HG02973 (cell line): Measurements from ENCODE around the gene PDE1A.
"Not testable (repeated sequence)": the region's sequence is repeated elsewhere in the genome, so short reads cannot be mapped to it uniquely, and the experiment has no call there.

Experiments used
- ATAC-seq: cut with Tn5 transposase; IDR thresholded peaks from one replicate; pipeline ENCODE4 v1.9.1; 2021; ENCODE audit warnings: moderate library complexity; ENCODE audit not compliant: unreplicated experiment

The PDE1A gene

GRCh38 chr2:182281276-182281675 is 145.6 kb downstream of the PDE1A start:
- no peak for ATAC-seq

DNA sequence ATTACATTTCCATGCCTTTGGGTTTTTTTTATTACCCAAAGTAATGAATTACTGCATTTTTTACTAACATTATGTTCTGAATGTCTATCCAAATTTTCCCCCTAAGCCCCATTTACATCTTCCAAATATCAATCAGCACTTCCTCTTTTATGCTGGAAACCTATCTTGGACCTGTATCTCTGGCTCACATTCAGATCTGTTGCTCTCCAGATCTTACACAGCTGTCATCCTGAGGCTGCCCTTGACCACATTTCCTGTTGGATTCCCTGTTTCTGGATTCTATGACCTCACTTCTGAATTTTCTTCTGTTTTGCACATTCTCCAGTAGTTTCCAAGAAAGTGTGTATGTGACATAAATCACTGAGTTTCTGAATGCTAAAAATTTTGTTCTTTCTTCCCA is 146.7 kb downstream of the PDE1A start:
- ATAC-seq: no peak

- not testable (repeated sequence) for ATAC-seq
Measured at GRCh38 chr2:182276662-182277061, 150.2 kb downstream of the PDE1A start.

DNA sequence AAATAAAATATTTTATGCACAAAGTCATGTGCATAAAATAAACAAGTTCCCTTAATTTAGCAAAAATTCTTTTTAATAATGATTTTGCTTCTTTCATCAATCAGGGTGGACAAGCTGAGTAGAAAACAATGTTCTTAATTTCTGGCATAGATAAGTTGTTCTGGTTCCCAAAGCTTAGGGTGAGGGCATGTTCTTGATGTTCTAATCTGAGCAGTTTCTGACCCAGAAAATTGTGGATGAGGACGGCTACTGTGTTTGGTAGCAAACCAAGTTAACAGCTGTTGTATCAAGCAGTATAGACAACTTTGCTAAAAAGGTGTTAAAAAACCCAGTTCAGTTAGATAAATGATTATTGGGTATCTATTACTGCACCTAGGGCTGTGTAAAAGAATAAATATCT is 158.9 kb downstream of the PDE1A start:
- no peak for ATAC-seq

DNA sequence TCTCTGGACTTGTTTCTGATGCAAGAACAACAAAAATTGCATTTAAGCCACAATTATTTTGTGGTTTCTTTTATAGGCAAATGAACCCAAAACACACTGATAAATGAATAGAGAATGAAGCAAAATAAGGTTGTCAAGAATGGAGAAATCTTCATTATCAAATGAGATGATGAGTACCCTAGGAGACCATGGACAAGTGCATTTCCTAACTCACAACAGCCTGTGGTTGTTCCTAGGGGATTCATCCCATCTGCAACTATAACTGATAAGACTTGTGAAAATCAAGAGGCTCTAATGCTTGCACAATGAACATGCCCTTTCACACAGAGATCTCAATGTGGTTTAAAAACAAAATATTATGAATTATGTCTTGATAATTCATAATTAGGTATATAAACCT is 159.9 kb downstream of the PDE1A start:
- no peak for ATAC-seq

DNA sequence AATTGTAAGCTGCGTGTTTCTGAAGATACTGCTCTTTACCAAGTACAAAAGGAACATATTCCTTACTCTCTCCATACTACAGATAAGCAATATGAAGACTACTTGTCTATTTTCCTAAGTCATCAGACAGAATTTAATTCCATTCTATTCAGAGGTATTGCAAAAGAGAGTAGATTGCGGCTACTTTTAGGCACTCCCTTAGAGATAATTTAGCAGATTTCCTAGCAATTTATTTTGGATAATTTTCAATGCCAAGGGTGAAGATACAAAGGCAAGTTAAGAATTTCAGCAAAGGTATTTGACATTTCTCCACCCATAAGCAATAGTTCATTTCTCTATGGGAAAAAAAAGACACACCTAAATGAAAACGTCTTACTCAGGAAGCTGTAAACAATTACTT is 161.1 kb downstream of the PDE1A start:
- ATAC-seq: no peak

- no peak for ATAC-seq
Measured at GRCh38 chr2:182261860-182262387, 164.9 kb downstream of the PDE1A start.

GRCh38 chr2:182259629-182260150 is 167.1 kb downstream of the PDE1A start:
- ATAC-seq: no peak

DNA sequence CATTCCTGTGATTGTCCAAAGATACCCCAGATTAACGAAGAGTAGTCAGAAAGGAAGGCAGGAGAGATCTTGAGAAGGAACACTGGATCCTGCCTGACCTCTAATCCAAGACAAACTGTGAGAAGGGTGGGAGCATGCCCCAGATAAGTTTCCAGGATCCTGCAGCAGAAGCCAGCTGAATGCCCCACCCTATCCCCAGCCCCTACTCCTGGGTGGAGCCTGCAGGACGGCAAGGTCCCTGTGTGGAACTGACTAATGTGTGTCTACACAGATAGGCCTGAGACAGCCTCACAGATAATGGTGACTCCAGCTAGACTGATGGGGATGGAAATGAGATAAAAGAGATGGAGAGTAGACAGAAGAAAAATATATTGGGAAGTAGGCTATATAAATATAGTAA is 174.3 kb downstream of the PDE1A start:
- ATAC-seq: no peak

GRCh38 chr2:182248898-182249297 is 177.9 kb downstream of the PDE1A start:
- ATAC-seq: no peak

- ATAC-seq: no peak
Measured at GRCh38 chr2:182248362-182248761, 178.5 kb downstream of the PDE1A start.

GRCh38 chr2:182247831-182248230 is 179.0 kb downstream of the PDE1A start:
- ATAC-seq: no peak

DNA sequence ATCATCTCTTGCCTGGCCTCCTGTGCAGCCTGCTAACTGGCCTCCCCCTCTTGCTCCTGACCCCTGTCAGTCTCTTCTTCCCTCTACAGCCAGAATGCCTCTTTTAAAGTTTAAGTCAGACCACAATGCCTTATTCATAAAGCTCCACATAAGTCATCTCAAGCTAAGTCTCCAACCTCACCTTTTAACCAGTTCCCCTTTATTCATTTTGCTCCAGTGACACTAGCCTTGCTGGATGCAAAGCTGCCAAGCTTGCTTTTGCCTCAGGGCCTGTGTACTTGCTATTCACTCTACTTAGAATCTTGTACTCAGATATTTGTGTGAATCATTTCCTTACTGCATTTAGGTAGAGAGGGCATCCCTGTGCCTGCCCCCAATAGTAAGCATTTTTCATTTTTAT is 180.9 kb downstream of the PDE1A start:
- peak; percentile 50 for ATAC-seq

DNA sequence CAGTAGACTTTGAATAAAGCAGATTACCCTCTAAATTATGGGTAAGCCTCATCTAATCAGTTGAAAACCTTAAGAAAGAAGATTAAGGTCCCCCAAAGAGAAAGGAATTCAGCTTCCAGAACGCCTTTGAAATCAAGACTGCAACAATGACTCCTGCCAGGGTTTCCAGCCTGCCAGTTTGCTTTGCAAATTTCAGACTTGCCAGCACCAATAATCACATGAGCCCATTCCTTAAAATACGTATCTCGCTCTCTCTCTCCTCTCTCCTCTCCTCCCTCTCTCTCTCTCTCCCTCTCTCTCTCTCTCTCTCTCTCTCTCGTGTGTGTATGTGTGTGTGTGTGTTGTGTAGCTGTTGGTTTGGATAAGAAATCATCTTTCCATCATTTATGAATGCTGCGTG is 184.2 kb downstream of the PDE1A start:
- no peak for ATAC-seq

DNA sequence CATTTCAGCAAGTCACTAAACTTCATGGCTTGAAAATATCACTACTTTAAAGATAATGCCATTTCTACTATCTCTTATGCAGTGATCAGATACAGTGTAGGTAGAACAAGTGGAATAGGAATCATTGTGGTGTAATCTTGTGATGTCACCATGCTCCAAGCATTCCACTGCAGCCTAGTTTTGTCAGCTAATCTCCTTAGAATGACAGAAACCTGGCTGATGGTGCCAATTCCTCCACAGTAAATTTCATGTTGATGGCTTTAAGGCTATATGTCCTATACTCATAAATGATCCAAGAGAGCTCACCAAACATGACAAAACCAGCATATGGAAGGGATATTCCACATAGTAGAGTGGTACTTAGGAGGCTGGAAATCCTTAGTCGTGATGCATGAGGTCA is 184.9 kb downstream of the PDE1A start:
- no peak for ATAC-seq

DNA sequence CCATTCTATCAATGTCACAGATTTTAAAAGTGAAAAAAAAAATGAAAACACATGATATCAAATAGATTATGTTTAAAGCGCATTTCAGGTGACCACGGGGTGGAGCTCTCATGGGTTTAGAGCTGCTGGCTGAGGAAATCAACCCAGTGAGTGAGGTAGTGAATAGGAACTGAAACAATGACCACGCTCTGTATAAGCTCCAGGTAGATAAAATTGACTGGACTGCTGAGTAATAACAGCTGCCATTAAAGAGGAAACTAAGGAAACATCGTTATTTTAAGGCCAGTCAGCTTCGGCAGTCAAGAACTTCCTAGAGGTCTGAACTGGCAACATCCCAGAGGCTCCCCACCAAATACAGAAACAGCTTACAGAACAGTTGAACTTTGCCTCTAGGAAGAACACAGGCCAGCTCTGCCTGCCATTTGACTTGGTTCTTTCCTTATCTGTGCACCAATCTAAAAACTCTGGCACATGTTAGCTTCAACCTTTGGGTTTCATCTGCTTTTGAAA is 185.9 kb downstream of the PDE1A start:
- ATAC-seq: peak; percentile 100

GRCh38 chr2:182230561-182230960 is 196.3 kb downstream of the PDE1A start:
- no peak for ATAC-seq

DNA sequence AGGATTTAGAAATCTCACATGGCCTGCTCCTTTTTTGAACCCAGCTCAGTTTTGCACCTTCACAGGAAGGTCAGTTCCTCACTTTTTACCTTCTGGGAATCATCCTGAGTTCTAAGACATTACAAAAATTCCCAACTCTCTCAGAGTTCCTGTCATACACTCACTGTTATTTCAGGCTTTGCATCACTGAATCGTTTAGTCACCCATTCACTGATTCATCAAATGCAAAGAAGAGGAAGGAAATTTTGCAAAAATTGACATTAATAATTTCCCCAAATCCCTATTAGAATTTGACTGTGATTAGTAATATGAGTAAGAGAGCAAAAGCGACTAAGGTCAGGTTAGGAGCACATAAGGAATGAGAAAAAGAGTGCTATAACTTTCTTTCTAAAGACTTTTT is 197.5 kb downstream of the PDE1A start:
- no peak for ATAC-seq

- ATAC-seq: no peak
Measured at GRCh38 chr2:182228741-182229140, 198.1 kb downstream of the PDE1A start.

GRCh38 chr2:182228073-182228473 is 198.8 kb downstream of the PDE1A start:
- no peak for ATAC-seq

DNA sequence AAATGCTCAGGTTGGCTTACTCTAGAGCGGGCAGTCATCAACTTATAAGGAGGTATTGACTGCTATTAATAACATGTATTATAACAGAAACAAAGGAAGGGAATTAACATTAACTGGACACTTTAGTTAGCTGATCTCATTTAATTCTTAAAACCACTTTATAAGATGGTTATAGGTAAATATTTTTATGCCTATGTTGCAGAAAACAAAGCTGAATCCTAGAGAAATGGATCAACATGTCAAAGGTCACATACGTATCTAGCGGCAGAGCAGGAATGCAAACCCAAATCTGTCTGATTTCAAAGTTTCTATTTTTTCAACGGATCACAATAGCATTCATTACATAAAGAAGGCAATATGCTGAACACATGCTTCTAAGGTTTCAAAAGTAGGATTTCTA is 200.0 kb downstream of the PDE1A start:
- ATAC-seq: no peak

GRCh38 chr2:182224669-182225068 is 202.2 kb downstream of the PDE1A start:
- no peak for ATAC-seq

DNA sequence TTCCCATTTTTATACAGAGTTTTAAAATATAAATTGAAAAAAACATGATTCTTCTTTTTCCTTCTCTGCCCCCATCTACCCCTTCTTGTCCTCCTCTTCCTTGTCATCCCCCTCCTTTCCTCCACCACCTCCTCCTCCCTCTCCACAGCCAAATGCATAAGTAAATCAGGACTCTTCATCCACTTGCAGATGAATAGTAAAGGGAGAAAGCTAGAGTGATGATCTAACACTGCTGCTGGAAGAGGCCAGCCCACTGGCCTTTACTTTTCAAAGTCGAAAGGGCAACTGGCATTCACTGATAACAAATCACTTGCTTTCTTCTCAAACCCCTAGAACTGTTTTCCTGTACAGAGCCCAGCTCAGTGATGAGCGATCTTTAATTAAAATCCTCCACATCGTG is 205.8 kb downstream of the PDE1A start:
- ATAC-seq: no peak
